ENCODE measurements around the gene PI4K2A. TPM values are rescaled to one million over a fixed set of nuclear protein-coding genes. Genes with fewer than 3 reads are reported as not detected.

Gene PI4K2A
- total and polyA plus RNA-seq, 2 of the 4 experiments (the other 2 are of a cell fraction), result 15.8 to 27.3 TPM

- peak overlapping the region; percentile 83 for H2AK5ac ChIP-seq (ENCODE audit: low read depth, low read length)
- peak overlapping the region; percentile 70 for H3K14ac ChIP-seq (replicated peaks; ENCODE audit: low read depth, low read length)
- DNase-seq, result peak; percentile 58
- no peaks in the 10 kb centered on the region for H3K27me3 ChIP-seq (ENCODE audit: control insufficient read depth, insufficient read depth, low read length)
- H4K91ac ChIP-seq (ENCODE audit: insufficient read depth, low read depth, low read length), result peak overlapping the region; percentile 75
- H3K4me1 ChIP-seq (ENCODE audit: control insufficient read depth, insufficient read depth, low read length), result peaks cover 28% of the 10 kb centered on the region
- peak overlapping the region; percentile 82 for H3K4ac ChIP-seq (ENCODE audit: low read depth, low read length)
- in situ Hi-C loops (cut with MboI; ENCODE audit: low sequenced_read_pairs), result no loop called here
- intact Hi-C loops (cut with micrococcal nuclease), result no loop called here
- no TSS peak for BruUV-seq (replicated peaks)
- H4K8ac ChIP-seq (ENCODE audit: low read depth in 2 of 2, low read length in 2 of 2), result peak overlapping the region in 1 of 2 experiments; percentile 78; a peak in 3 of 4 replicates
- H4K20me1 ChIP-seq (ENCODE audit: insufficient read depth, low read length), result peaks cover 39% of the 10 kb centered on the region
- H3K4me2 ChIP-seq (ENCODE audit: low read depth, low read length), result peak overlapping the region; percentile 94
- peak overlapping the region; percentile 40 for H2BK20ac ChIP-seq (ENCODE audit: low read depth, low read length)
- peaks cover 3 to 52% of the 10 kb centered on the region in 2 experiments; a peak in 3 of 4 replicates for H3K79me1 ChIP-seq (ENCODE audit: low read depth in 1 of 2, low read length in 2 of 2)
- H2BK120ac ChIP-seq (ENCODE audit: low read depth, low read length), result peak overlapping the region; percentile 82
- peak overlapping the region; percentile 69 for H3K23ac ChIP-seq (ENCODE audit: low read depth, low read length)
- dilution Hi-C loops (cut with HindIII; ENCODE audit: low sequenced_read_pairs, unreplicated experiment), result no loop called here
- H2AK9ac ChIP-seq (replicated peaks; ENCODE audit: low read depth, low read length, poor library complexity), result peak overlapping the region; percentile 92
- peak overlapping the region; percentile 67 for H3K56ac ChIP-seq (ENCODE audit: extremely low read depth, insufficient read depth, low read length)
- H3K9me3 ChIP-seq (ENCODE audit: control insufficient read depth, insufficient read depth, low read length), result no peaks in the 10 kb centered on the region
- H3K9ac ChIP-seq (ENCODE audit: low read depth, low read length), result peak overlapping the region; percentile 98
- POLR2A ChIA-PET (ENCODE audit: unreplicated experiment), result no interaction called here
- peaks cover 13% of the 10 kb centered on the region for H3K9me1 ChIP-seq (ENCODE audit: insufficient read depth, low read length)
- peak overlapping the region; percentile 78 for H2BK5ac ChIP-seq (ENCODE audit: low read depth, low read length, poor library complexity, severe bottlenecking)
- CTCF ChIA-PET, result interaction anchor here (0.8 to 1.2 kb wide), 2 partner anchors 9 to 16 kb away, joined by 3 read pairs; no protein-coding TSS in a partner anchor
- WGBS, 2 experiments (ENCODE audit: extremely low coverage in 2 of 2, insufficient read length in 1 of 2), result no CpG with 5 or more reads among the region's 2 CpGs
- peak overlapping the region; percentile 98 for H3K4me3 ChIP-seq (ENCODE audit: insufficient read depth, low read depth, low read length)
- peak overlapping the region; percentile 33; the same call in 1 of the 2 replicates for H4K5ac ChIP-seq (ENCODE audit: low read depth, low read length)
- H2AFZ ChIP-seq (replicated peaks; ENCODE audit: low read length, poor library complexity), result peak overlapping the region; percentile 64
- H2BK15ac ChIP-seq (ENCODE audit: low read depth, low read length), result peak overlapping the region; percentile 34; the same call in 2 of the 3 replicates
- peak overlapping the region; percentile 22; the same call in 1 of the 2 replicates for H3K18ac ChIP-seq (ENCODE audit: low read depth, low read length)
- ATAC-seq (ENCODE audit: low read depth), result no peak
- H3K36me3 ChIP-seq (ENCODE audit: control insufficient read depth, insufficient read depth, low read length), result 0 out of 2 replicates have a peak, but pooled peaks cover 4% of the 10 kb centered on the region
- H3K27ac ChIP-seq (ENCODE audit: insufficient read depth, low read length), result peak overlapping the region; percentile 87
- TF ChIP-seq BHLHE40 (IDR thresholded peaks at IDR 0.05; ENCODE audit: low read depth, low read length), result no peak
- no peak for TF ChIP-seq RCOR1 (IDR thresholded peaks at IDR 0.05; ENCODE audit: insufficient replicate concordance, low read length)
- TF ChIP-seq RFX5 (IDR thresholded peaks at IDR 0.05; ENCODE audit: low read depth, low read length), result no peak
- no peak for TF ChIP-seq CEBPB (IDR thresholded peaks at IDR 0.05; ENCODE audit: low read depth, low read length)
- TF ChIP-seq NFE2L2 (IDR thresholded peaks at IDR 0.05; ENCODE audit: low read depth, low read length), result no peak
- no peak for TF ChIP-seq MXI1 (IDR thresholded peaks at IDR 0.05; ENCODE audit: borderline replicate concordance, low read depth, low read length)
- TF ChIP-seq FOS (IDR thresholded peaks at IDR 0.05; ENCODE audit: low read depth, low read length), result no peak
- TF ChIP-seq POLR2A (IDR thresholded peaks at IDR 0.05; ENCODE audit: low read depth, low read length), result peak; percentile 53
- TF ChIP-seq, protein P1, sequence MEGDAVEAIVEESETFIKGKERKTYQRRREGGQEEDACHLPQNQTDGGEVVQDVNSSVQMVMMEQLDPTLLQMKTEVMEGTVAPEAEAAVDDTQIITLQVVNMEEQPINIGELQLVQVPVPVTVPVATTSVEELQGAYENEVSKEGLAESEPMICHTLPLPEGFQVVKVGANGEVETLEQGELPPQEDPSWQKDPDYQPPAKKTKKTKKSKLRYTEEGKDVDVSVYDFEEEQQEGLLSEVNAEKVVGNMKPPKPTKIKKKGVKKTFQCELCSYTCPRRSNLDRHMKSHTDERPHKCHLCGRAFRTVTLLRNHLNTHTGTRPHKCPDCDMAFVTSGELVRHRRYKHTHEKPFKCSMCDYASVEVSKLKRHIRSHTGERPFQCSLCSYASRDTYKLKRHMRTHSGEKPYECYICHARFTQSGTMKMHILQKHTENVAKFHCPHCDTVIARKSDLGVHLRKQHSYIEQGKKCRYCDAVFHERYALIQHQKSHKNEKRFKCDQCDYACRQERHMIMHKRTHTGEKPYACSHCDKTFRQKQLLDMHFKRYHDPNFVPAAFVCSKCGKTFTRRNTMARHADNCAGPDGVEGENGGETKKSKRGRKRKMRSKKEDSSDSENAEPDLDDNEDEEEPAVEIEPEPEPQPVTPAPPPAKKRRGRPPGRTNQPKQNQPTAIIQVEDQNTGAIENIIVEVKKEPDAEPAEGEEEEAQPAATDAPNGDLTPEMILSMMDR (conservative IDR thresholded peaks at IDR 0.05; ENCODE audit: low read depth, low read length), result peak; percentile 42
- TF ChIP-seq, protein P2, sequence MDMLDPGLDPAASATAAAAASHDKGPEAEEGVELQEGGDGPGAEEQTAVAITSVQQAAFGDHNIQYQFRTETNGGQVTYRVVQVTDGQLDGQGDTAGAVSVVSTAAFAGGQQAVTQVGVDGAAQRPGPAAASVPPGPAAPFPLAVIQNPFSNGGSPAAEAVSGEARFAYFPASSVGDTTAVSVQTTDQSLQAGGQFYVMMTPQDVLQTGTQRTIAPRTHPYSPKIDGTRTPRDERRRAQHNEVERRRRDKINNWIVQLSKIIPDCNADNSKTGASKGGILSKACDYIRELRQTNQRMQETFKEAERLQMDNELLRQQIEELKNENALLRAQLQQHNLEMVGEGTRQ (IDR thresholded peaks at IDR 0.05; ENCODE audit: low read depth, low read length), result no peak
- no peak for TF ChIP-seq MAZ (IDR thresholded peaks at IDR 0.05; ENCODE audit: borderline replicate concordance, low read depth, low read length)
- TF ChIP-seq CHD1 (IDR thresholded peaks at IDR 0.05; ENCODE audit: low read depth, low read length), result 0 out of 2 replicates have a peak, but pooled peaks have one; percentile 22
- no peak for TF ChIP-seq RAD21 (IDR thresholded peaks at IDR 0.05; ENCODE audit: low read length)
- no peak for TF ChIP-seq ELK1 (IDR thresholded peaks at IDR 0.05; ENCODE audit: borderline replicate concordance, low read depth, low read length)
- TF ChIP-seq SMC3 (IDR thresholded peaks at IDR 0.05; ENCODE audit: low read depth, low read length), result no peak
These were observed 45.0 kb downstream of the PI4K2A start for GRCh38 chr10:97685395-97685958.
